Ascending aorta (tissue), 2 donors: ENCODE results near the gene DNMT3A. TPM values are rescaled to one million over a fixed set of nuclear protein-coding genes. Genes with fewer than 3 reads are reported as not detected.
A peak's percentile ranks its signal among the peaks of the same experiment; 100 is the strongest.

Source experiments
- DNase-seq, 2 donors: peaks; one replicate each; pipeline ENCODE4 v3.0.0-alpha.2; 2019; ENCODE audit warnings: low spot score in 2 of 2
- H3K27ac ChIP-seq, 2 donors: fragments of 200-600 bp; sonication (generic); one replicate each; pipeline ENCODE4 v1.5.1; 2016 to 2017; ENCODE audit warnings: mild to moderate bottlenecking in 1 of 2
- H3K27me3 ChIP-seq: fragments of 200-600 bp; sonication (generic); one replicate; pipeline ENCODE4 v1.5.1; 2017
- H3K36me3 ChIP-seq, 2 donors: fragments of 200-600 bp; sonication (generic); one replicate each; pipeline ENCODE4 v1.5.1; 2016
- H3K4me1 ChIP-seq, 2 donors: fragments of 200-600 bp; sonication (generic); one replicate each; pipeline ENCODE4 v1.5.1; 2016 to 2017; ENCODE audit warnings: mild to moderate bottlenecking in 1 of 2
- H3K4me3 ChIP-seq, 2 donors: fragments of 200-600 bp; sonication (generic); one replicate each; pipeline ENCODE4 v1.5.1; 2016 to 2017; ENCODE audit warnings: mild to moderate bottlenecking in 1 of 2
- H3K9me3 ChIP-seq, 2 donors: fragments of 200-600 bp; sonication (generic); one replicate each; pipeline ENCODE4 v1.5.1; 2016
- CTCF ChIP-seq, 3 experiments: fragments of 200-600 bp in 2 of 3; fragments of 450-650 bp in 1 of 3; sonication (generic) in 2 of 3; IDR thresholded peaks; one replicate each; pipeline ENCODE4 v1.5.1; 2016 to 2019; ENCODE audit warnings: antibody characterized with exemption in 3 of 3, mild to moderate bottlenecking in 1 of 3, moderate library complexity in 1 of 3
- intact Hi-C: fragments of 100-400 bp; cut with DNase I; formaldehyde crosslinking; loops from one replicate; pipeline ENCODE4 v1.15.1; 2023
- total RNA-seq: library from RNA; depleted of rRNA; stranded (reverse); fragments of >200 nt; gene quantifications from one replicate; pipeline ENCODE4 v1.1.0, GENCODE V29; 2016

The DNMT3A gene
- total RNA-seq, 1 donor from 2014 or later: 33.6 TPM

GRCh38 chr2:25366629-25367028, 24.9 kb upstream of the DNMT3A start:
- H3K27ac ChIP-seq: no peak overlapping the region
- H3K36me3 ChIP-seq: no peaks in the 10 kb centered on the region
- H3K27me3 ChIP-seq: no peaks in the 10 kb centered on the region
- DNase-seq: no peak
- H3K4me1 ChIP-seq: no peaks in the 10 kb centered on the region
- no peaks in the 10 kb centered on the region for H3K9me3 ChIP-seq
- intact Hi-C loops: no loop called here
- no peak overlapping the region for H3K4me3 ChIP-seq
- TF ChIP-seq CTCF (IDR thresholded peaks at IDR 0.05): no peak

GRCh38 chr2:25365241-25365640, 23.5 kb upstream of the DNMT3A start:
- no peaks in the 10 kb centered on the region for H3K27me3 ChIP-seq
- H3K4me1 ChIP-seq: no peaks in the 10 kb centered on the region
- no peaks in the 10 kb centered on the region for H3K9me3 ChIP-seq
- no peaks in the 10 kb centered on the region for H3K36me3 ChIP-seq
- H3K4me3 ChIP-seq: no peak overlapping the region
- no peak for DNase-seq
- no peak overlapping the region for H3K27ac ChIP-seq
- TF ChIP-seq CTCF (IDR thresholded peaks at IDR 0.05): no peak
- intact Hi-C loops: no loop called here

DNA sequence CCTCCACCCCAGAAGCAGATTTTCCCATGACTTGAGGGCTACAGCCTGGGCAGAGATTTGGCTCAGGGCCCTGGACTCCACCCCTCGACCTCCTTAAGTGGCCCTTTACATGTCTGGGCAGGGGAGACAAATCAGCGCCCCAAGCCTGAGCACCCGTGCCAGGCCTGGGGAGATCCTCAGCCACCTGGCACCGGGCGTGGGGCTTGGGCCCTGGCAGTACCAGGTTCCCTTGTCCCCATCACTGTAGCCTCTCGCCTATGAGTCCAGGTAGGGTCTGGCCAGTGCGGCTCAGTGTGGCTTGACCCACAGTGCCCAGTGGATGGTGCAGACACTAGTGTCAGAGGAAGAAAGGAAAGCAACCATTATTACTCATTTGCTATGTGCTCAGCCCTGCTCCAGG, 22.0 kb upstream of the DNMT3A start:
- no peak for TF ChIP-seq CTCF (IDR thresholded peaks at IDR 0.05)
- H3K36me3 ChIP-seq: no peaks in the 10 kb centered on the region
- intact Hi-C loops: loop anchor here (2.0 to 5.0 kb wide), 3 partner anchors 21 to 309 kb away; partner anchors contain the start of gene DTNB

GRCh38 chr2:25362434-25363145, 20.9 kb upstream of the DNMT3A start:
- no peak for TF ChIP-seq CTCF (IDR thresholded peaks at IDR 0.05)
- no peaks in the 10 kb centered on the region for H3K9me3 ChIP-seq
- no peaks in the 10 kb centered on the region for H3K27me3 ChIP-seq
- no peak for DNase-seq
- H3K36me3 ChIP-seq: no peaks in the 10 kb centered on the region
- H3K27ac ChIP-seq: peak overlapping the region; percentile 4 to 34
- intact Hi-C loops: loop anchor here (1.0 to 5.0 kb wide), 4 partner anchors 14 to 310 kb away; partner anchors contain the start of gene DTNB
- peak overlapping the region; percentile 43 to 59 for H3K4me3 ChIP-seq
- no peaks in the 10 kb centered on the region for H3K4me1 ChIP-seq

More for the DNA sequence above, 22.0 kb upstream of the DNMT3A start:
- Histone ChIP-seq H3K27ac (no peak overlapping the region), H3K4me3 (no peak overlapping the region), H3K27me3 (no peaks in the 10 kb centered on the region), H3K4me1 (no peaks in the 10 kb centered on the region), H3K9me3 (no peaks in the 10 kb centered on the region)
- DNase-seq: no peak

GRCh38 chr2:25362049-25362433, 20.3 kb upstream of the DNMT3A start:
- no peaks in the 10 kb centered on the region for H3K9me3 ChIP-seq
- peak; percentile 82 to 96 for DNase-seq
- peak; percentile 89 to 98 (median 97) for TF ChIP-seq CTCF (IDR thresholded peaks at IDR 0.05)
- H3K27ac ChIP-seq: peak overlapping the region; percentile 4 to 34
- H3K36me3 ChIP-seq: no peaks in the 10 kb centered on the region
- H3K27me3 ChIP-seq: no peaks in the 10 kb centered on the region
- H3K4me3 ChIP-seq: peak overlapping the region; percentile 43 to 59
- intact Hi-C loops: loop anchor here (1.0 to 5.0 kb wide), 4 partner anchors 14 to 310 kb away; partner anchors contain the start of gene DTNB
- H3K4me1 ChIP-seq: no peaks in the 10 kb centered on the region
